Activated CD8-positive, alpha-beta memory T cell treated with anti-CD3 and anti-CD28 coated beads, Interleukin-2, amount 10 ng/mL, durations not matched to agents 7 days and 5 days (primary cell): ENCODE data around the gene PTMA. TPM values are rescaled to one million over a fixed set of nuclear protein-coding genes. Genes with fewer than 3 reads are reported as not detected.

Experiments
- ATAC-seq: fragments of 150-1000 bp; cut with Tn5 transposase; one replicate; pipeline ENCODE4 v1.10.0; 2021; ENCODE audit warnings: moderate library complexity
- CTCF ChIA-PET: fragments of 350-600 bp; sonication (Branson Sonifier 250); formaldehyde crosslinking; loops from one replicate; lab custom pipeline; 2021; ENCODE audit warnings: antibody characterized with exemption; lab: Charles Lee
- DNase-seq: peaks from one replicate; pipeline ENCODE4 v3.0.0-alpha.2; 2020
- H3K27ac Mint-ChIP-seq: one replicate; pipeline ENCODE4 v1.8.0; 2021; ENCODE audit warnings: mild to moderate bottlenecking, mixed read lengths
- H3K27me3 Mint-ChIP-seq: one replicate; pipeline ENCODE4 v1.8.0; 2021; ENCODE audit warnings: mixed read lengths
- H3K36me3 Mint-ChIP-seq: one replicate; pipeline ENCODE4 v1.8.0; 2021; ENCODE audit warnings: mild to moderate bottlenecking, mixed read lengths
- H3K4me1 Mint-ChIP-seq: one replicate; pipeline ENCODE4 v1.8.0; 2021; ENCODE audit warnings: mixed read lengths
- H3K4me3 Mint-ChIP-seq: one replicate; pipeline ENCODE4 v1.8.0; 2021; ENCODE audit warnings: mild to moderate bottlenecking, moderate library complexity, mixed read lengths
- H3K9me3 Mint-ChIP-seq: one replicate; pipeline ENCODE4 v1.8.0; 2022; ENCODE audit warnings: low read depth, mixed read lengths
- total RNA-seq, 2 experiments: library from RNA; stranded (reverse); gene quantifications; one replicate each; pipeline ENCODE4 v1.2.3, GENCODE V29; 2021

PTMA gene
- total RNA-seq, 2 experiments from 2014 or later: 1,489 to 1,775 TPM

DNA sequence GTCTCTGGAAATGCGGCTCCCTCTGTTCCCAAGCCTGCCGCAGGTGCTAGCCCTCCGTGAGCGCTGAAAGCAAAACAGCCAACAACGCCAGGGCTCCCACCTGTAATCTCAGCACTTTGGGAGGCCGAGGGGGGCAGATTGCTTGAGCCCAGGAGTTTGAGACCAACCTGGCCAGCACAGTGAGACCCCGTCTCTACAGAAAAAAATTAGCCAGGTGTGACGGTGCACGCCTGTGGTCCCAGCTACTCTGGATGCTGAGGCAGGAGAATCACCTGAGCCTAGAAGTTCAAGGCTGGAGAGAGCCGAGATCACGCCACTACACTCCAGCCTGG lies 41.3 kb upstream of the PTMA start:
- peaks cover 7% of the 10 kb centered on the region for H3K4me1 Mint-ChIP-seq
- H3K27me3 Mint-ChIP-seq: no peaks in the 10 kb centered on the region
- H3K36me3 Mint-ChIP-seq: no peaks in the 10 kb centered on the region
- DNase-seq (no peak), ATAC-seq (no peak)
- no peaks in the 10 kb centered on the region for H3K9me3 Mint-ChIP-seq
- no peak overlapping the region for H3K4me3 Mint-ChIP-seq
- H3K27ac Mint-ChIP-seq: no peak overlapping the region
- CTCF ChIA-PET: interaction anchor here (1.2 to 1.9 kb wide), 2 partner anchors 11 to 54 kb away, joined by 4 to 7 read pairs; no protein-coding TSS in a partner anchor

DNA sequence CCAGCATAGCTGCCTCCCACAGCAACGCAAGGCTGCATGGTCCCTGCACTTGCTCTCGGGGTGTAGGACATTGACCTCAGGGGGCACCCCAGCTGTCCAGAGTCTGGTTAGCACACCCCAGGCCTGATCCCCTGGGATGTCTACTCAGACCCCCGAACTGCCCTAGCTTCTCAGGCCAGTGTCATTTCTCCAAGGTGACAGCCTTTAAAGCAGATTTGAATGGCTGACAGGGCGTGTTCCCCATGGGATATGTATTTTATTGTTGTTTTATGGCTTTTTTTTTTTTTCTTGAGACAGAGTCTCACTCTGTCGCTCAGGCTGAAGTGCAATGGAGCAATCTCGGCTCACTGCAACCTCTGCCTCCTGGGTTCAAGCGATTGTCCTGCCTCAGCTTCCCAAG lies 40.8 kb upstream of the PTMA start:
- peaks cover 7% of the 10 kb centered on the region for H3K4me1 Mint-ChIP-seq
- no peaks in the 10 kb centered on the region for H3K27me3 Mint-ChIP-seq
- H3K27ac Mint-ChIP-seq: no peak overlapping the region
- no peaks in the 10 kb centered on the region for H3K36me3 Mint-ChIP-seq
- ATAC-seq (no peak), DNase-seq (no peak)
- CTCF ChIA-PET: interaction anchor here (1.2 to 1.9 kb wide), 2 partner anchors 10 to 54 kb away, joined by 4 to 7 read pairs; no protein-coding TSS in a partner anchor
- no peak overlapping the region for H3K4me3 Mint-ChIP-seq
- H3K9me3 Mint-ChIP-seq: no peaks in the 10 kb centered on the region

DNA sequence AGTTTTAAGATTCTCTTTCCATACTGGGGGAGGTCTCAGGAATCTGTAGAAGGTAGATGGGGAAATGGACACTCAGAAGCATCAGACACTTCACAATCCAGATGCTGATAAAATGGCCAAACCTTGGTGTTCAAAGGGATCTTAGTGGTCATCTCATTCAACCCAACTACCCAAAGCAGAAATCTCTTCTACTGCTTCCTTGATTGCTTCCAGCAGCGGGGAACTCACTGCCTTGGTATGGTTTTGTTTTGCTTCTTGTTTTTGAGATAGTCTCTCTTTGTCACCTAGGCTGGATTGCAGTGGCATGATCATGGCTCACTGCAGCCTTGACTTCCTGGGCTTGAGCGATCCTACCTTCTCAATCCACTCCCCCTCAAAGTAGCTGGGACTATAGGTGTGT lies 39.3 kb upstream of the PTMA start:
- Mint-ChIP-seq H3K9me3 (no peaks in the 10 kb centered on the region), H3K27ac (no peak overlapping the region), H3K36me3 (no peaks in the 10 kb centered on the region), H3K27me3 (no peaks in the 10 kb centered on the region), H3K4me1 (peaks cover 2% of the 10 kb centered on the region), H3K4me3 (no peak overlapping the region)
- ATAC-seq: no peak
- CTCF ChIA-PET: interaction anchor here (0.9 to 10.5 kb wide), 3 partner anchors 9 to 57 kb away, joined by 5 to 261 read pairs (median 9); no protein-coding TSS in a partner anchor
- no peak for DNase-seq

GRCh38 chr2:231671270-231672050 lies 36.9 kb upstream of the PTMA start:
- H3K4me1 Mint-ChIP-seq: peaks cover 9% of the 10 kb centered on the region
- CTCF ChIA-PET: interaction anchor here (1.2 to 23.5 kb wide), 8 partner anchors 9 to 190 kb away, joined by 5 to 680 read pairs (median 83); partner anchors contain the start of gene PTMA
- no peak for ATAC-seq
- no peak for DNase-seq
- no peaks in the 10 kb centered on the region for H3K27me3 Mint-ChIP-seq
- H3K4me3 Mint-ChIP-seq: no peak overlapping the region
- no peak overlapping the region for H3K27ac Mint-ChIP-seq
- no peaks in the 10 kb centered on the region for H3K36me3 Mint-ChIP-seq
- no peaks in the 10 kb centered on the region for H3K9me3 Mint-ChIP-seq

DNA sequence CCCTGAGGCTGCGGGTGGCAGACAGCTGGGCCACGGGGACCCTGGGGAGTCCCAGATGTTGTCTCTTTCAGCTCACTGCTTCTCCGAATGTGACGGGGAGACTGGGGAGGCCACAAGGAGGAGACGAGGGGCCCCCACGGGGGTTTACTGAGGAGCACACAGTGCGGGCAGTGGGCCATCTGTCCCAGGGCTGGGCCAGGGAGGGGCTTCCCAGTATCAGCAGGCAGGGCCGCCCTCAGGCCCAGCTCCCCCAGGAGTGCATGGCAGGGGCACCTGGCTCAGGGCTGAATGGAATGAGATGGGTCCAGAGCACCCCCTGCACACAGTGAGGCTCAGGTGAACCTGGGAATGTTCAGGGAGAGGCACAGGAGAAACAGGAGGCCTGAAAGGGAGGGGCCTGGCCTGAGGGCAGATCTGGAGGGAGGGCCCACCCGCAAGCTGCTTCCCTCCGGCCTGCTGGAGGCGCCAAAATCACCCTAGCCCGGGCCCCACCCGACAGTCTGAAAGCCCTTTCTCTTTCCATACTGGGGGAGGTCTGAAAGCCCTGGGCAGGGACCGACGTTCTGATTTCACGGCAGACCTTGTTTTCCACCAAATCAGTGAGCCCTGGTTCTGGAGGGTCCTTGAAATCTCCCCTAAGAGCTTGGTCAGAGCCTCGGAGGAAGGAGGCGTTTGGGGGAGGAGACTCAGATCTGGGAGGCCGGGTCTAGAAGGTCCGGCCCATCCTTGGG lies 35.5 kb upstream of the PTMA start:
- H3K4me3 Mint-ChIP-seq: no peak overlapping the region
- CTCF ChIA-PET: interaction anchor here (0.9 to 23.5 kb wide), 11 partner anchors 11 to 192 kb away, joined by 3 to 680 read pairs (median 38); partner anchors contain the start of gene PTMA
- H3K27me3 Mint-ChIP-seq: no peaks in the 10 kb centered on the region
- DNase-seq: peak; percentile 50
- peaks cover 13% of the 10 kb centered on the region for H3K4me1 Mint-ChIP-seq
- no peaks in the 10 kb centered on the region for H3K36me3 Mint-ChIP-seq
- ATAC-seq: no peak
- H3K27ac Mint-ChIP-seq: no peak overlapping the region
- no peaks in the 10 kb centered on the region for H3K9me3 Mint-ChIP-seq

- Mint-ChIP-seq H3K27me3 (no peaks in the 10 kb centered on the region), H3K4me1 (peaks cover 14% of the 10 kb centered on the region), H3K36me3 (no peaks in the 10 kb centered on the region), H3K4me3 (no peak overlapping the region), H3K9me3 (no peaks in the 10 kb centered on the region), H3K27ac (no peak overlapping the region)
- no peak for DNase-seq
- CTCF ChIA-PET: interaction anchor here (1.0 to 23.5 kb wide), 8 partner anchors 8 to 61 kb away, joined by 3 to 680 read pairs (median 83); partner anchors contain the start of gene PTMA
- no peak for ATAC-seq
Measured at GRCh38 chr2:231673348-231673770, 35.0 kb upstream of the PTMA start.

DNA sequence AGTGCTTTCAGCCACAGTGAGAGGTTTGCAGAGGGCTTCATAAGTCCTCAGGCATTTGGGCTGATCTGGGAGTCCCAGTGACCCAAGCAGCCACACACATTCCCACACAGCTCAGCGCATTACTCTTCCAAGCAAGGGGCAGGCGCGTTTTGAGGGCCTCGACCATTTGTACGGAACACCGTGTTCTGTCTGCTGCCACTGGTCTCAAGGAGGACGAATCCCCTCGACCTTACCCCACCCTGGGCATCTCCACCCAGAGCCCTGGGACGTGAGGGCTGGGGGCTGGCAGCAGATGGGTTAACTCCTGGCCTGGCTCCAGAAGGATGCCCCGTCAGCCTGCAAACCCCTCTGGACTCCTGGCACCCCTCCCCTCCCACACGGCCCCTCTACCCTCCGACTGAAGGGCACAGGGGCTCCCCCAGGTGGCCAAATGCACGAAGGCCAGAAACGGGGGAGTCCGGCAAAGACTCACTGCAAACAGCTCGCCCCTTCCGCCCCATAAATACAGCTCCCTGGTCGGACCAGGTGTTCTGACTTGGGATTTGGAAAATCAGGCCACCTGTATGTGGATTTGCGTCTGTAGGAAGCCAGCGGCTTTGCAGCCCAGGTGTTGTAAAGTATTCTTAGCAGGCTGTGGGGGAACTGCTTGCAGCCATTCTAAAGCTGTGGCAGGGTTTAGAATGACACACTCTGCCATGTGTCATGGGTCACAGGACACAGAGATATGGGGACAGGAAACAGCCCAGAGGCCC lies 33.6 kb upstream of the PTMA start:
- CTCF ChIA-PET: interaction anchor here (0.6 to 23.5 kb wide), 30 partner anchors 9 to 192 kb away, joined by 3 to 680 read pairs (median 6); partner anchors contain the start of genes COPS7B and PTMA
- H3K9me3 Mint-ChIP-seq: no peaks in the 10 kb centered on the region
- H3K4me1 Mint-ChIP-seq: peaks cover 14% of the 10 kb centered on the region
- DNase-seq: peak; percentile 75
- H3K4me3 Mint-ChIP-seq: no peak overlapping the region
- no peaks in the 10 kb centered on the region for H3K27me3 Mint-ChIP-seq
- H3K27ac Mint-ChIP-seq: peak overlapping the region; percentile 14
- ATAC-seq: peak; percentile 71
- H3K36me3 Mint-ChIP-seq: no peaks in the 10 kb centered on the region

- peaks cover 14% of the 10 kb centered on the region for H3K4me1 Mint-ChIP-seq
- DNase-seq (no peak), ATAC-seq (no peak)
- H3K36me3 Mint-ChIP-seq: no peaks in the 10 kb centered on the region
- no peak overlapping the region for H3K4me3 Mint-ChIP-seq
- H3K27me3 Mint-ChIP-seq: peaks cover 5% of the 10 kb centered on the region
- no peaks in the 10 kb centered on the region for H3K9me3 Mint-ChIP-seq
- CTCF ChIA-PET: interaction anchor here (1.4 to 23.5 kb wide), 12 partner anchors 11 to 109 kb away, joined by 4 to 680 read pairs (median 14); partner anchors contain the start of genes COPS7B and PTMA
- no peak overlapping the region for H3K27ac Mint-ChIP-seq
Measured at GRCh38 chr2:231676243-231676642, 32.1 kb upstream of the PTMA start.

DNA sequence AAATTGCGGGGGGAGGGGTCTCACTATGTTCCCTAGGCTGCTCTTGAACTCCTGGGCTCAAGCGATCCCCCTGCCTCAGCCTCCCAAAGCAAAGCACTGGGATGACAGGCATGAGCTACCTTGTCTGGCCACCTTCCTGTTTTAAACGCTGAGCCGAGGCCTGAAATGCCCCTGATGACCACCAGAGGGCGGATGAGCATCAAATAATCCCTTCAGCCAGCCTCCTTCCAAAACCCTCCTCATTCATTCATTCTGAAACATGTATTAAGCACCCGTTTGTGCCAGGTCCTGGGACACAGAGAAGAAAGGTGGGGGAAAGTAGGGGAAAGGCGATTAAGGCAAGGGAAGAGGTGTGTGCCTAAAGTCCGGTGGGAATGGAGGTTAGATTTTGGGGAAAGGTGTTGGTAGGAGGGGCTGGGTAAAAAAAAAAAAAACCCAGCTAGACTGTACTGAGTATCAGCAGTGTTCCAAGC lies 30.7 kb upstream of the PTMA start:
- H3K27me3 Mint-ChIP-seq: peaks cover 19% of the 10 kb centered on the region
- H3K4me1 Mint-ChIP-seq: peaks cover 14% of the 10 kb centered on the region
- no peaks in the 10 kb centered on the region for H3K9me3 Mint-ChIP-seq
- CTCF ChIA-PET: interaction anchor here (0.7 to 23.5 kb wide), 32 partner anchors 9 to 223 kb away, joined by 3 to 680 read pairs (median 7); partner anchors contain the start of genes COPS7B and PTMA
- H3K27ac Mint-ChIP-seq: no peak overlapping the region
- no peaks in the 10 kb centered on the region for H3K36me3 Mint-ChIP-seq
- peak; percentile 76 for ATAC-seq
- no peak overlapping the region for H3K4me3 Mint-ChIP-seq
- peak; percentile 91 for DNase-seq

- no peaks in the 10 kb centered on the region for H3K36me3 Mint-ChIP-seq
- peaks cover 20% of the 10 kb centered on the region for H3K27me3 Mint-ChIP-seq
- H3K27ac Mint-ChIP-seq: no peak overlapping the region
- CTCF ChIA-PET: interaction anchor here (1.4 to 23.5 kb wide), 4 partner anchors 22 to 67 kb away, joined by 4 to 680 read pairs (median 106); partner anchors contain the start of gene PTMA
- H3K4me1 Mint-ChIP-seq: peaks cover 10% of the 10 kb centered on the region
- no peak for DNase-seq
- no peaks in the 10 kb centered on the region for H3K9me3 Mint-ChIP-seq
- H3K4me3 Mint-ChIP-seq: no peak overlapping the region
- no peak for ATAC-seq
Measured at GRCh38 chr2:231679908-231680284, 28.4 kb upstream of the PTMA start.

DNA sequence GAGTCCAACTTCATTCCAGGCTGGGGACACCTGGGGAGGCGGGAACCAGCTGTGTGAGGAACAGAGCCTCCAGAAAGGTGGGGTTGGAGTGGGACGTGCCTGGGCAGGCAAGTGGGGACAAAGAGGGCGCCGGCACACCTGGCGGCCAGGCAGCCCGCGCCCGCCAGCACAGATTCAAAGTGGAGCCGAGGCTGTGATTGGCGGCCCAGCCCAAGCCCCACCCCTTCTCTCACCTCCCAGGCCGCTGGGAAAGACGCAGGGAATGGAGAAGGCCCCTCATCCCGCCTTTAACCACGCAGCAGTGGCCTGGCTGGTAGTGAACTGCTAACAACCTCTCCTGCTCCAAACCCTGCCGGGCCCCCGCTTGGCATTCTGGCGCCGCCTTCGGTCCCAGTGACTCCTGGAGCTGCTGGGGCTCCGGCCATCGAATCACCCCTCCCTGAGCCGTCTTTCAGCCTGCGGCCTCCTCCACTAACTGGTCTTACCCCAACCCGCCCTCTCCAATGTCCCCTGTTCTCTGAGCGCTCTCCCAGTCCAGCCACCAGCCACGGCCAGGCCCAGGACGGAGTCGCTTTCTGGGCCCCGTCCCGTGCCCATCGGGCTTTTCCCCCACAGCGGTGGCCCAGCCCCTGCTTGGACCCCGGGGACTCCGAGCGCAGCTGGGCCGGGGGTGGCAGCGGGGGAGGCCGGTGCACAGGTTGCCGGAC lies 27.9 kb upstream of the PTMA start:
- no peak for ATAC-seq
- no peak for DNase-seq
- CTCF ChIA-PET: interaction anchor here (1.0 to 23.5 kb wide), 6 partner anchors 11 to 105 kb away, joined by 3 to 680 read pairs (median 8); partner anchors contain the start of genes COPS7B and PTMA
- H3K27ac Mint-ChIP-seq: no peak overlapping the region
- H3K36me3 Mint-ChIP-seq: no peaks in the 10 kb centered on the region
- H3K4me3 Mint-ChIP-seq: no peak overlapping the region
- H3K27me3 Mint-ChIP-seq: peaks cover 20% of the 10 kb centered on the region
- H3K9me3 Mint-ChIP-seq: no peaks in the 10 kb centered on the region
- H3K4me1 Mint-ChIP-seq: peaks cover 5% of the 10 kb centered on the region
